Mesothelial cell of epicardium (in vitro differentiated cells): ENCODE results near the gene EDA. TPM values are rescaled to one million over a fixed set of nuclear protein-coding genes. Genes with fewer than 3 reads are reported as not detected.
A peak's percentile ranks its signal among the peaks of the same experiment; 100 is the strongest.

Source experiments
- DNase-seq, 2 experiments: peaks; one replicate each; pipeline ENCODE4 v3.0.0; 2021; ENCODE audit warnings: low spot score in 2 of 2; ENCODE audit not compliant: unreplicated experiment in 2 of 2
- H3K27ac Mint-ChIP-seq: 2 replicates; pipeline ENCODE4 v1.8.0; 2021; ENCODE audit warnings: mixed read lengths
- H3K27me3 Mint-ChIP-seq: 2 replicates; pipeline ENCODE4 v1.8.0; 2021; ENCODE audit warnings: low read depth, mixed read lengths
- H3K36me3 Mint-ChIP-seq: 2 replicates; pipeline ENCODE4 v1.8.0; 2021; ENCODE audit warnings: mixed read lengths
- H3K4me1 Mint-ChIP-seq: 2 replicates; pipeline ENCODE4 v1.8.0; 2021; ENCODE audit warnings: mixed read lengths
- H3K4me3 Mint-ChIP-seq: 2 replicates; pipeline ENCODE4 v1.8.0; 2021; ENCODE audit warnings: mild to moderate bottlenecking, moderate library complexity, mixed read lengths
- H3K9me3 Mint-ChIP-seq: 2 replicates; pipeline ENCODE4 v1.8.0; 2021; ENCODE audit warnings: mixed read lengths
- total RNA-seq: library from RNA; stranded (reverse); gene quantifications from 3 replicates; pipeline ENCODE4 v1.2.1, GENCODE V29; 2021
- TF ChIP-seq, protein P1 (sequence below): fragments of 200-600 bp; sonication (generic); IDR thresholded peaks from one replicate; pipeline ENCODE4 v1.5.0; 2021; ENCODE audit warnings: antibody characterized with exemption; ENCODE audit not compliant: unreplicated experiment

The EDA gene
- 8.4 to 9.2 TPM (median 8.9 TPM) in 3 replicates for total RNA-seq

DNA sequence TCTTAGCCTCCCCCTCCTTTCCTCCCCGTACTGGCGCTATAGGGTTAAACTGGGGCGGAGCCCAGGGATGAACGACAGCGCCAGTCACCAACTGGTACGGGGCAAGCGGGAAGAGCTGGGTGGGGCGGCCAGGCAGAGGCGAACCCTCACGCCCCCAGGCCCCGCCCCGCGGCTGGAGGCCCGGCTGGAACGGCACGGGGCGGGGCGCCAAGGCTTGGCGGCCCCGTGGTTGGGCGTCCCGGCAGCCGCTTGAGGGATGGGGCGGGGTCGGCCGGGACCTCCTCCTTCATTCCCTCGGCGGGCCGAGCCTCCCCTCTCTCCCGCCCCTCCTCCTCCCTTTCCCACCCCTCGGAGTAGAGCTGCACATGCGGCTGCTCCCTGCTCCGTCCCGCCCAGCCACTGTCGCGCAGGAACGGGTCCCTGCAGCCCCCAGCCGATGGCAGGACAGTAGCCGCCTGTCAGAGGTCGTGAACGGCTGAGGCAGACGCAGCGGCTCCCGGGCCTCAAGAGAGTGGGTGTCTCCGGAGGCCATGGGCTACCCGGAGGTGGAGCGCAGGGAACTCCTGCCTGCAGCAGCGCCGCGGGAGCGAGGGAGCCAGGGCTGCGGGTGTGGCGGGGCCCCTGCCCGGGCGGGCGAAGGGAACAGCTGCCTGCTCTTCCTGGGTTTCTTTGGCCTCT lies at the start of gene EDA:
EDA (plus strand) TSS at position 335 of the 678 bp plus-strand sequence.
- TF ChIP-seq, protein P1, sequence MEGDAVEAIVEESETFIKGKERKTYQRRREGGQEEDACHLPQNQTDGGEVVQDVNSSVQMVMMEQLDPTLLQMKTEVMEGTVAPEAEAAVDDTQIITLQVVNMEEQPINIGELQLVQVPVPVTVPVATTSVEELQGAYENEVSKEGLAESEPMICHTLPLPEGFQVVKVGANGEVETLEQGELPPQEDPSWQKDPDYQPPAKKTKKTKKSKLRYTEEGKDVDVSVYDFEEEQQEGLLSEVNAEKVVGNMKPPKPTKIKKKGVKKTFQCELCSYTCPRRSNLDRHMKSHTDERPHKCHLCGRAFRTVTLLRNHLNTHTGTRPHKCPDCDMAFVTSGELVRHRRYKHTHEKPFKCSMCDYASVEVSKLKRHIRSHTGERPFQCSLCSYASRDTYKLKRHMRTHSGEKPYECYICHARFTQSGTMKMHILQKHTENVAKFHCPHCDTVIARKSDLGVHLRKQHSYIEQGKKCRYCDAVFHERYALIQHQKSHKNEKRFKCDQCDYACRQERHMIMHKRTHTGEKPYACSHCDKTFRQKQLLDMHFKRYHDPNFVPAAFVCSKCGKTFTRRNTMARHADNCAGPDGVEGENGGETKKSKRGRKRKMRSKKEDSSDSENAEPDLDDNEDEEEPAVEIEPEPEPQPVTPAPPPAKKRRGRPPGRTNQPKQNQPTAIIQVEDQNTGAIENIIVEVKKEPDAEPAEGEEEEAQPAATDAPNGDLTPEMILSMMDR = no peak
- Mint-ChIP-seq H3K4me3 (peak within 1 kb of the TSS; percentile 75), H3K36me3 (no peaks in the 10 kb centered on the region), H3K27me3 (peaks cover 6% of the 10 kb centered on the region), H3K4me1 (peaks cover 12% of the 10 kb centered on the region), H3K9me3 (peaks cover 10% of the 10 kb centered on the region), H3K27ac (peak within 1 kb of the TSS; percentile 94)
- DNase-seq = peak; percentile 85 to 90

DNA sequence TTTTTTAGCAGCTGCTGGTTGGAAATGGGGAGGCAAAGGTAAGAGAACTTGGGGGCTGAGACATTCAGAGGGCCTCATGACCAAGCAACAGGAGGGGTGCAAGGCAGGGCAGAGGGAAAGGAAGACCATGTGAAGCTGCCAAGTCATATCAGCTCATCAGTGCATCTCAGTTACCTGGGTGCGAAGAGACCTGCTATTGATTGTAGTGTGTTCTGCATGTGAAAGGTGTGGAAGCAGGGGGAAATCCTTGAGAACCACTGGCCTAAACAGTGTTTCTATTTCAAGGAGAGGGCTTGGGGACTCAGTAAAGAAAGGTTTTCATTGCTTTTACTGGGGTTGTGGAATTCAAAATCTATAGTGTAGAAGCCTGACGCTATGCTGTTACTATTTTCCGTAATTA lies 47.1 kb upstream of the EDA start:
- H3K4me1 Mint-ChIP-seq = peaks cover 2% of the 10 kb centered on the region
- TF ChIP-seq, protein P1 = no peak
- H3K27ac Mint-ChIP-seq = no peak overlapping the region
- no peaks in the 10 kb centered on the region for H3K27me3 Mint-ChIP-seq
- H3K36me3 Mint-ChIP-seq = no peaks in the 10 kb centered on the region
- DNase-seq = no peak
- H3K4me3 Mint-ChIP-seq = no peak overlapping the region
- peaks cover 21% of the 10 kb centered on the region for H3K9me3 Mint-ChIP-seq

DNA sequence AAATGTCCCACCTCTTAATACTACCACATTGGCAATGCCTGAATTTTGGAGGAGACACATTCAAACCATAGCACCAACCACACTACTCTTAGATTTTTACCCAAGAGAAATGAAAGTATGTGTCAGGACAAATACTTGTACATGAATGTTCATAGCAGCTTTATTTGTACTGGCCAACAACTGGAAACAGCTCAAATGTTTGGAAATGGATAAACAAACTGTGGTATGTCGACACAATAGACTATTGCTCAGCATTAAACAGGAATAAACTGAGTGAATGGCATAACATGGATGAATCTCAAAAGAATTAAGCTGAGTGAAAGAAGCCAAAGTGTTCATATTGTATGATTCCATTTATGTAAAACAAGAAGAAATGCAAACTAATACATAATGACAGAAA lies 18.5 kb upstream of the EDA start:
- no peaks in the 10 kb centered on the region for H3K4me1 Mint-ChIP-seq
- peaks cover 26% of the 10 kb centered on the region for H3K9me3 Mint-ChIP-seq
- H3K36me3 Mint-ChIP-seq = no peaks in the 10 kb centered on the region
- no peak overlapping the region for H3K27ac Mint-ChIP-seq
- H3K27me3 Mint-ChIP-seq = peaks cover 6% of the 10 kb centered on the region
- H3K4me3 Mint-ChIP-seq = no peak overlapping the region
- DNase-seq = no peak
- TF ChIP-seq, protein P1 = no peak

DNA sequence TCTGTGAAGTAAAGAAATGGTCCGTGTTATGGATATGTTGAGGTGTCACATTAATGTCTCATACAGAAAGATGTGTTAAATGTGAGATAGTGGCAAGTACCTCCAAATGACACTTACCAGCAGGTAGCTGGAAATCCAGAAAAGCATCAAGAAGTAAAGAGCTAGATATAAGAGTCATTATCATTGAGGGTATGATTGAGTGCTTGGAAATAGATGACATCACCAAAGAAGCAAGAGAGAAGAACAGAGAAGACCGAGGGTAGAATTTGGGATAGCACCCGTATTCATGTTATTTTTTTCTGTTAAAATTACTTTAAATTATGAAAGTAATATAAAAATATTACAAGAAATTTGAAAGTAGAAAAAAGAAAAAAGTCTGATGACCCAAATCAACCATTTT lies 15.7 kb upstream of the EDA start:
- TF ChIP-seq, protein P1 = no peak
- H3K9me3 Mint-ChIP-seq = peaks cover 10% of the 10 kb centered on the region
- no peak overlapping the region for H3K4me3 Mint-ChIP-seq
- no peaks in the 10 kb centered on the region for H3K36me3 Mint-ChIP-seq
- H3K27ac Mint-ChIP-seq = no peak overlapping the region
- peaks cover 6% of the 10 kb centered on the region for H3K27me3 Mint-ChIP-seq
- peaks cover 12% of the 10 kb centered on the region for H3K4me1 Mint-ChIP-seq
- no peak for DNase-seq

DNA sequence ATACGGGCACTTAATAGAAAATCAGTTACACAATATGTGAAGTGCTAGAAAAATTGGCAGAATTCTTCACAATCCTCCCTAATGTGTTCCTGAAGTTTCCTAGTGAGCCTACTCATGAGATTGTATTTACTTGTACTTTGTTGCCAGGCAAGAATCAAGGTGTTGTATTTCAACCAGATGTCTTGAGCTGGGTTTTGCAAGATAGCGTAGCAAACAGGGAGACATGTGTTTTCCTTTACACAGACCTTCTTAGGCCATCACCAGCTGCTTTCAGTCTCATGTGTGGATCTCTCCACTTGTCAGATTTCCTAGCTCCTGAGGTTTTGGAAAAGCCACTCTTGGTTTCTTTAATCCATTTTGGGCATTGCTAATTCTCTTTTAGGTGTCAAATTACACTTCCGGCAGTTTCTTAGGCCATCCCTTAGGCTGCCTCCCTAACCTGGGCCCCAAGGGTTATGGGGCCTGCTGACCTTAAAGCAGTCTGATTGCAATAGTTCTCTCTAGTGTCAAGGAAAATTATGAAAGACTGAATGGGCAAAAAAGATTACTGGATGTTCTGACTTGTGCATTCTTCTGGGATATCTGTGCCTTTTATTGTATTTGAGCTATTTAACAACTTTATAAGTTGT lies 12.2 kb upstream of the EDA start:
- no peaks in the 10 kb centered on the region for H3K9me3 Mint-ChIP-seq
- peaks cover 15% of the 10 kb centered on the region for H3K4me1 Mint-ChIP-seq
- no peak overlapping the region for H3K4me3 Mint-ChIP-seq
- H3K36me3 Mint-ChIP-seq = no peaks in the 10 kb centered on the region
- H3K27me3 Mint-ChIP-seq = no peaks in the 10 kb centered on the region
- TF ChIP-seq, protein P1 = no peak
- no peak for DNase-seq
- H3K27ac Mint-ChIP-seq = peak overlapping the region; percentile 17
